OCI-LY1 (cell line): ENCODE data around the gene PIK3R1.

Source experiments
- H2AFZ ChIP-seq: fragments of 200-600 bp; sonication (generic), shearing (Covaris generic); 2 replicates; pipeline ENCODE4 v1.6.0; 2014; ENCODE audit warnings: antibody characterized with exemption, mild to moderate bottlenecking, low read length
- H3F3A ChIP-seq: fragments of 200-600 bp; sonication (generic), shearing (Covaris generic); 2 replicates; pipeline ENCODE4 v1.6.0; 2014; ENCODE audit warnings: mild to moderate bottlenecking, antibody characterized with exemption, low read length, moderate library complexity; ENCODE audit not compliant: insufficient read depth
- H3K27ac ChIP-seq: fragments of 200-600 bp; sonication (generic); 2 replicates; pipeline ENCODE4 v1.5.1; 2014; ENCODE audit warnings: low read length, mixed run types, mild to moderate bottlenecking, low read depth; ENCODE audit not compliant: poor library complexity, severe bottlenecking
- H3K27me3 ChIP-seq: fragments of 200-600 bp; sonication (generic); 2 replicates; pipeline ENCODE4 v1.6.0; 2014; ENCODE audit warnings: antibody characterized with exemption, mild to moderate bottlenecking, low read length, moderate library complexity; ENCODE audit not compliant: insufficient read depth
- H3K36me3 ChIP-seq: fragments of 200-600 bp; sonication (generic); 2 replicates; pipeline ENCODE4 v1.6.1; 2014; ENCODE audit warnings: mild to moderate bottlenecking, antibody characterized with exemption, low read length, moderate library complexity, mixed read lengths; ENCODE audit not compliant: insufficient read depth
- H3K4me1 ChIP-seq: fragments of 200-600 bp; sonication (generic); 2 replicates; pipeline ENCODE4 v1.5.1; 2014; ENCODE audit warnings: mild to moderate bottlenecking, low read length, moderate library complexity; ENCODE audit not compliant: insufficient read depth, severe bottlenecking
- H3K4me2 ChIP-seq: fragments of 200-600 bp; sonication (generic), shearing (Covaris generic); 2 replicates; pipeline ENCODE4 v1.6.1; 2014; ENCODE audit warnings: low read length
- H3K4me3 ChIP-seq: fragments of 200-600 bp; sonication (generic); 2 replicates; pipeline ENCODE4 v1.5.1; 2014; ENCODE audit warnings: low read length, low read depth, mild to moderate bottlenecking, mixed read lengths; ENCODE audit not compliant: poor library complexity, severe bottlenecking
- H3K79me2 ChIP-seq: fragments of 200-600 bp; shearing (Covaris generic); 2 replicates; pipeline ENCODE4 v1.6.1; 2016; ENCODE audit warnings: mixed run types, low read length, mixed read lengths; ENCODE audit not compliant: insufficient read depth
- H3K9ac ChIP-seq: fragments of 200-600 bp; sonication (generic), shearing (Covaris generic); 2 replicates; pipeline ENCODE4 v1.6.1; 2014; ENCODE audit warnings: mild to moderate bottlenecking, low read length, mixed read lengths
- H3K9me2 ChIP-seq: fragments of 200-600 bp; sonication (generic), shearing (Covaris generic); 2 replicates; pipeline ENCODE4 v1.6.1; 2014; ENCODE audit warnings: low read depth, mild to moderate bottlenecking, low read length, mixed read lengths
- H3K9me3 ChIP-seq: fragments of 200-600 bp; shearing (Covaris generic); 2 replicates; pipeline ENCODE4 v1.6.1; 2014; ENCODE audit warnings: low read length, mixed read lengths
- H4K20me1 ChIP-seq: fragments of 200-600 bp; sonication (generic), shearing (Covaris generic); 2 replicates; pipeline ENCODE4 v1.6.0; 2016; ENCODE audit warnings: mild to moderate bottlenecking, low read length; ENCODE audit not compliant: insufficient read depth
- EZH2 ChIP-seq: fragments of 200-600 bp; sonication (generic), shearing (Covaris generic); IDR thresholded peaks from 2 replicates; pipeline ENCODE4 v1.8.0; 2017; ENCODE audit warnings: borderline replicate concordance, mixed run types, mild to moderate bottlenecking, antibody characterized with exemption, low read length, moderate library complexity, mixed read lengths
- TF ChIP-seq, protein P1 (sequence below): fragments of 200-600 bp; sonication (generic), shearing (Covaris generic); IDR thresholded peaks from 2 replicates; pipeline ENCODE4 v1.5.1; 2017; ENCODE audit warnings: mild to moderate bottlenecking, antibody characterized with exemption, low read length, moderate library complexity, mixed read lengths

The PIK3R1 gene

DNA sequence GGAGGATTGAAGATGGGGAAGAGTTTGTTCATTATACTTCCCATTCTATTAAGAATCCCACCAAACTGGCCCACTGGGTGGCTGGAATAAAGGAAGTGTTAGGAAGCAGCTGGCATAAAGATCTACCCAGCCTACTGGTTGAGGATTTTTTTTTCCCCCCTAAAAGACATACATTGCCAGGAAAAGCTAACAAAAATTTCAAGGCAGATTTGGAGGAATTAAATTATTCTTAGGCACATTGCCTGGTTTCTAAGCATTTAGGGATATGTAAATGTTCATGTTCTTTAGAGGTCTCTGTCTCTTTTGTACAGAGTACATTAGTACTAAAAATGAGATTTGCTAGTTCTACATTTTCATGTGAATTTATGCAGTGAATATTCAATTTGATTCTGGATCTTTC, 8.3 kb downstream of the PIK3R1 start:
- no peak overlapping the region for H3K4me3 ChIP-seq
- H3K4me2 ChIP-seq = no peak overlapping the region
- no peaks in the 10 kb centered on the region for H3K27me3 ChIP-seq
- H4K20me1 ChIP-seq = no peaks in the 10 kb centered on the region
- H3F3A ChIP-seq = no peaks in the 10 kb centered on the region
- H3K36me3 ChIP-seq = peaks cover 43% of the 10 kb centered on the region
- no peak overlapping the region for H3K9ac ChIP-seq
- H3K9me3 ChIP-seq = no peaks in the 10 kb centered on the region
- TF ChIP-seq EZH2 = no peak
- TF ChIP-seq, protein P1, sequence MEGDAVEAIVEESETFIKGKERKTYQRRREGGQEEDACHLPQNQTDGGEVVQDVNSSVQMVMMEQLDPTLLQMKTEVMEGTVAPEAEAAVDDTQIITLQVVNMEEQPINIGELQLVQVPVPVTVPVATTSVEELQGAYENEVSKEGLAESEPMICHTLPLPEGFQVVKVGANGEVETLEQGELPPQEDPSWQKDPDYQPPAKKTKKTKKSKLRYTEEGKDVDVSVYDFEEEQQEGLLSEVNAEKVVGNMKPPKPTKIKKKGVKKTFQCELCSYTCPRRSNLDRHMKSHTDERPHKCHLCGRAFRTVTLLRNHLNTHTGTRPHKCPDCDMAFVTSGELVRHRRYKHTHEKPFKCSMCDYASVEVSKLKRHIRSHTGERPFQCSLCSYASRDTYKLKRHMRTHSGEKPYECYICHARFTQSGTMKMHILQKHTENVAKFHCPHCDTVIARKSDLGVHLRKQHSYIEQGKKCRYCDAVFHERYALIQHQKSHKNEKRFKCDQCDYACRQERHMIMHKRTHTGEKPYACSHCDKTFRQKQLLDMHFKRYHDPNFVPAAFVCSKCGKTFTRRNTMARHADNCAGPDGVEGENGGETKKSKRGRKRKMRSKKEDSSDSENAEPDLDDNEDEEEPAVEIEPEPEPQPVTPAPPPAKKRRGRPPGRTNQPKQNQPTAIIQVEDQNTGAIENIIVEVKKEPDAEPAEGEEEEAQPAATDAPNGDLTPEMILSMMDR = no peak
- H2AFZ ChIP-seq = no peak overlapping the region
- H3K9me2 ChIP-seq = no peaks in the 10 kb centered on the region
- H3K27ac ChIP-seq = no peak overlapping the region
- H3K4me1 ChIP-seq = peaks cover 18% of the 10 kb centered on the region
- H3K79me2 ChIP-seq = peaks cover 73% of the 10 kb centered on the region

DNA sequence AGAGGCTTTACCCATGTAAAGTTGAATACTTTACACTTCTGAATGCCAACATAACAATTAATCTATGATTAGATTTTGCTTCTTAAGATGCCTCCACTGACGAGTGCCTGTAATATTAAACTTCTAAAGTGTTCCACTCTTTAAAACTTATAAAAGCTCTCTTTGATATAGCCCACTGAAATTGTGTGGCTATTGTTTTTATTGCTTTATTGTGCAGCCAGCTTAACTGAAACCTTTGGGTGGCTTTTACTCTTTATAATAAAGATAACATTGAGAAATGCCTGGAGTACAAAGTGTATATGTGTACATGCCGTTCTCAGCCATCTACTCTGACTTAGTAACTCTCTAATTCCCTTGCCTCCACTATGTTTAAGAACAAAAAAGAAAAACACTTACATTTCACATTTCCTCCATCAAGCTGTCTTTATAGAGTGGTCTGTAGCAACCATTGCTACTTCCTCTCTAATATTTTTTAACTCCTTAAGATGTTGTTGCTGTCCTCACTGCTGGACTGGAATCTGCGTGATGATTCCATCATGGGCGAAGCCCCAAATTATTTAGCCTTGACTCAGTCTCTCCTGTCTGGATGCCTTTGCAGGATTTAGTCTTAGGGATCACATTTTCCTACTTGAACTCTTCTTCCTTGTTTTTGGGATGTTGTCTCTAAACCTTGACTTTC, 9.1 kb downstream of the PIK3R1 start:
- H3K9me2 ChIP-seq = no peaks in the 10 kb centered on the region
- H3K9ac ChIP-seq = no peak overlapping the region
- H3K36me3 ChIP-seq = peaks cover 44% of the 10 kb centered on the region
- no peaks in the 10 kb centered on the region for H3F3A ChIP-seq
- H3K4me1 ChIP-seq = peaks cover 18% of the 10 kb centered on the region
- no peaks in the 10 kb centered on the region for H3K9me3 ChIP-seq
- H3K27me3 ChIP-seq = no peaks in the 10 kb centered on the region
- TF ChIP-seq EZH2 = no peak
- TF ChIP-seq, protein P1 = no peak
- no peak overlapping the region for H3K4me2 ChIP-seq
- H3K4me3 ChIP-seq = no peak overlapping the region
- H3K79me2 ChIP-seq = peaks cover 73% of the 10 kb centered on the region
- no peaks in the 10 kb centered on the region for H4K20me1 ChIP-seq
- H3K27ac ChIP-seq = no peak overlapping the region
- H2AFZ ChIP-seq = no peak overlapping the region

- Histone ChIP-seq H3K4me1 (peaks cover 18% of the 10 kb centered on the region), H3K4me2 (no peak overlapping the region), H3K36me3 (peaks cover 42% of the 10 kb centered on the region), H3K9ac (no peak overlapping the region), H3K9me2 (no peaks in the 10 kb centered on the region), H3K27ac (no peak overlapping the region), H3F3A (no peaks in the 10 kb centered on the region), H3K4me3 (no peak overlapping the region), H2AFZ (no peak overlapping the region), H3K27me3 (no peaks in the 10 kb centered on the region), H4K20me1 (no peaks in the 10 kb centered on the region), H3K79me2 (peaks cover 73% of the 10 kb centered on the region), H3K9me3 (no peaks in the 10 kb centered on the region)
- TF ChIP-seq, protein P1 = no peak
- TF ChIP-seq EZH2 = no peak
These were observed 9.8 kb downstream of the PIK3R1 start for GRCh38 chr5:68225188-68225910.
